A673 (cell line): ENCODE data around the gene PGC. TPM values are rescaled to one million over a fixed set of nuclear protein-coding genes. Genes with fewer than 3 reads are reported as not detected.

Source experiments
- BruUV-seq: library from RNA; stranded (reverse); fragments of 400-500 nt; replicated peaks from 2 replicates; lab custom pipeline; 2021; lab: Mats Ljungman, UMichigan
- CTCF ChIA-PET: fragments of 300-600 bp; sonication (Branson Sonifier 250); formaldehyde crosslinking; loops from one replicate; lab custom pipeline; 2022; ENCODE audit warnings: antibody characterized with exemption; lab: Charles Lee
- POLR2A ChIA-PET: fragments of 300-600 bp; sonication (Branson Sonifier 250); formaldehyde crosslinking; loops from one replicate; lab custom pipeline; 2022; ENCODE audit warnings: antibody characterized with exemption; ENCODE audit not compliant: low non-redundant PET; lab: Charles Lee
- DNase-seq: peaks from one replicate; pipeline ENCODE4 v3.0.0-alpha.2; 2015; ENCODE audit warnings: low spot score
- H3K27ac ChIP-seq: fragments of 200-600 bp; sonication (generic); 2 replicates; pipeline ENCODE4 v1.5.1; 2016; ENCODE audit warnings: mixed run types, low read depth, mild to moderate bottlenecking, mixed read lengths, antibody characterized with exemption, low read length; ENCODE audit not compliant: poor library complexity, severe bottlenecking
- H3K27me3 ChIP-seq: fragments of 200-600 bp; sonication (generic); replicated peaks from 2 replicates; pipeline ENCODE4 v1.6.1; 2017; ENCODE audit warnings: mixed run types, low read depth, mild to moderate bottlenecking, mixed read lengths, antibody characterized with exemption, low read length; ENCODE audit not compliant: insufficient read depth, poor library complexity
- H3K36me3 ChIP-seq: fragments of 200-600 bp; sonication (generic); 2 replicates; pipeline ENCODE4 v1.6.1; 2016; ENCODE audit warnings: mixed run types, mild to moderate bottlenecking, mixed read lengths, antibody characterized with exemption, low read length; ENCODE audit not compliant: insufficient read depth, poor library complexity, severe bottlenecking
- H3K4me1 ChIP-seq: fragments of 200-600 bp; sonication (generic); 2 replicates; pipeline ENCODE4 v1.6.1; 2017; ENCODE audit warnings: mixed run types, mild to moderate bottlenecking, mixed read lengths, antibody characterized with exemption, low read length; ENCODE audit not compliant: insufficient read depth, poor library complexity, severe bottlenecking
- H3K4me3 ChIP-seq: fragments of 200-600 bp; sonication (generic); 2 replicates; pipeline ENCODE4 v1.5.1; 2016; ENCODE audit warnings: low read depth, mixed run types, mild to moderate bottlenecking, mixed read lengths, low read length; ENCODE audit not compliant: poor library complexity, severe bottlenecking
- H3K9me3 ChIP-seq: fragments of 200-600 bp; sonication (generic); 2 replicates; pipeline ENCODE4 v1.6.1; 2016; ENCODE audit warnings: mixed run types, low read depth, mild to moderate bottlenecking, mixed read lengths, antibody characterized with exemption, low read length; ENCODE audit not compliant: poor library complexity, severe bottlenecking
- EZH2 ChIP-seq: fragments of 200-600 bp; sonication (generic); IDR thresholded peaks from 2 replicates; pipeline ENCODE4 v1.6.1; 2017; ENCODE audit warnings: borderline replicate concordance, low read depth, mild to moderate bottlenecking, mixed read lengths, antibody characterized with exemption, low read length; ENCODE audit not compliant: poor library complexity, severe bottlenecking
- intact Hi-C: fragments of 100-400 bp; cut with micrococcal nuclease; formaldehyde crosslinking; loops from one replicate; pipeline ENCODE4 v1.10.0; 2022; ENCODE audit not compliant: unreplicated experiment
- total RNA-seq: library from RNA; stranded (reverse); gene quantifications from 2 replicates; pipeline ENCODE4 v1.2.3, GENCODE V29; 2021
- TF ChIP-seq, protein P1 (sequence below): fragments of 300-800, 200-600 bp; sonication (generic); conservative IDR thresholded peaks from 2 replicates; pipeline ENCODE4 v1.5.1; 2017; ENCODE audit warnings: low read depth, mild to moderate bottlenecking, antibody characterized with exemption, low read length, moderate library complexity, mixed read lengths

PGC gene
- total RNA-seq, 1 experiment from 2014 or later = not detected

DNA sequence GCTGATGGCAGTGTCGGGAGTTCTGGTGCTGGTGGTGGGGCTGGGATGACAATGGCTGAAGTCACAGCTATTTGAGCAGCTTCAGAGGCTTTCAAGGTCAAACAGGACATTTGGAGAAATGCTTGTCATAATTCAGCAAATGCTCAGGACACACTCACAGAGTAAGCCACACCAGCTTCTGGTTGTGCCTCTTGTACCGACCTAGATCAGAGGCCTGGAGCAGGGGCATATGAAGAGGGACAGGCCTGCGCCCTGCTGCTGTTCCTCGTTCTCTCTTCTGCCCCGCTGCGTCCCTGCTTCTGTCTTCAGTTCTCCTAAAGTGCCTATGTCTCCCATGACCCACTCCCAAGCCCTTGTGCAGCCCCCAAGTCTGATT, 893 bp upstream of the PGC start:
- no peak overlapping the region for H3K4me3 ChIP-seq
- BruUV-seq = no TSS peak
- no peaks in the 10 kb centered on the region for H3K4me1 ChIP-seq
- no peaks in the 10 kb centered on the region for H3K27me3 ChIP-seq
- CTCF ChIA-PET = interaction anchor here (1.2 kb wide), 1 partner anchor 14 kb away, joined by 5 read pairs; no protein-coding TSS in a partner anchor
- H3K9me3 ChIP-seq = no peaks in the 10 kb centered on the region
- no peak overlapping the region for H3K27ac ChIP-seq
- no peaks in the 10 kb centered on the region for H3K36me3 ChIP-seq
- TF ChIP-seq, protein P1, sequence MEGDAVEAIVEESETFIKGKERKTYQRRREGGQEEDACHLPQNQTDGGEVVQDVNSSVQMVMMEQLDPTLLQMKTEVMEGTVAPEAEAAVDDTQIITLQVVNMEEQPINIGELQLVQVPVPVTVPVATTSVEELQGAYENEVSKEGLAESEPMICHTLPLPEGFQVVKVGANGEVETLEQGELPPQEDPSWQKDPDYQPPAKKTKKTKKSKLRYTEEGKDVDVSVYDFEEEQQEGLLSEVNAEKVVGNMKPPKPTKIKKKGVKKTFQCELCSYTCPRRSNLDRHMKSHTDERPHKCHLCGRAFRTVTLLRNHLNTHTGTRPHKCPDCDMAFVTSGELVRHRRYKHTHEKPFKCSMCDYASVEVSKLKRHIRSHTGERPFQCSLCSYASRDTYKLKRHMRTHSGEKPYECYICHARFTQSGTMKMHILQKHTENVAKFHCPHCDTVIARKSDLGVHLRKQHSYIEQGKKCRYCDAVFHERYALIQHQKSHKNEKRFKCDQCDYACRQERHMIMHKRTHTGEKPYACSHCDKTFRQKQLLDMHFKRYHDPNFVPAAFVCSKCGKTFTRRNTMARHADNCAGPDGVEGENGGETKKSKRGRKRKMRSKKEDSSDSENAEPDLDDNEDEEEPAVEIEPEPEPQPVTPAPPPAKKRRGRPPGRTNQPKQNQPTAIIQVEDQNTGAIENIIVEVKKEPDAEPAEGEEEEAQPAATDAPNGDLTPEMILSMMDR = no peak
- no peak for TF ChIP-seq EZH2
- intact Hi-C loops = no loop called here
- no peak for DNase-seq
- POLR2A ChIA-PET = no interaction called here

DNA sequence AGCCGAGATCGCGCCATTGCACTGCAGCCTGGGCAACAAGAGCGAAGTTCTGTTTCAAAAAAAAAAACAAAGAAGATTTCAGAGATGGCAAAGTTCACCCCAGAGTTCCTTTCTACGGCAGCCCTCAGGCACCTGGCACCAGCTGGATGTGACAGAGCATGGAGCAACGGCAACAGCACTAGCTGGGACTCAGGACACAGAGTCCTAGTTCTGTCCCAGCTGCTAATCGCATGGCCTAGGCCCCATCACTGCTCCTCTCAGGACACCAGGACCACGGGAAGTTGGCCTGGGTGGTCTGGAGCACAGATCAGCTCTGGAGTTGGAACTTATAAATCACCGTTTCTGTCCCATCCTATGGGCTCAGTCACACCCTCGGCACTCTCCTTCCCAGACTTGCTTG, 1.1 kb downstream of the PGC start:
- H3K36me3 ChIP-seq = no peaks in the 10 kb centered on the region
- ChIA-PET POLR2A (no interaction called here), CTCF (no interaction called here)
- H3K4me1 ChIP-seq = no peaks in the 10 kb centered on the region
- no peak overlapping the region for H3K4me3 ChIP-seq
- intact Hi-C loops = no loop called here
- H3K9me3 ChIP-seq = no peaks in the 10 kb centered on the region
- TF ChIP-seq, protein P1 = no peak
- no peak for TF ChIP-seq EZH2
- no peak overlapping the region for H3K27ac ChIP-seq
- no peaks in the 10 kb centered on the region for H3K27me3 ChIP-seq
- no TSS peak for BruUV-seq
- no peak for DNase-seq

DNA sequence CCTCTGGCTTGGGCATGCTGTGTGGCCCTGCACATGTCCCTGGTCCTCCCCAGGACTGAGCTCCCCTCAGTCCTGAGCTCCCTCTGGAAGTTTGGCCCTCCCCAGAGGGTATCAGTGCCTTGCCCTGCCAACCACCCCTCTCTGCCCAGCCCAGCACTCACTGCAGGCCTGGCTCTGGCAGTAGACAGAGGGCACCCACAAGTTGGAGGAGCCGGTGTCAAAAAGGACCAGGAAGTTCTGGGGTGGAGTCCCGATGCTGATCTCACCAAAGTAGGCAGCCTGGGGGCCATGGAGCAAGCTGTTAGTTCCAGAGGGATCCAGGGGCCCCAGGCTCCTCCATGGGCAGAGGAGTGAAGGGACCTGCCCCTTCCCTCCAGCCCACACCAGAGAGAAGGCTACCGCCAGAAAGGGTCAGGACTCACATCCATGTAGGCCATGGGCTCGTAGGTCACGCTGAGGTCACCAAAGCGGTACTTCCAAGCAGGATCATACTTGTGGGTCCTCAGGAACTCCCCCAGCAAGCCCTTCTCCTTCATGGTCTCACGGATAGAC, 2.9 kb downstream of the PGC start:
- CTCF ChIA-PET = no interaction called here
- no peaks in the 10 kb centered on the region for H3K9me3 ChIP-seq
- intact Hi-C loops = no loop called here
- BruUV-seq = no TSS peak
- H3K4me1 ChIP-seq = no peaks in the 10 kb centered on the region
- TF ChIP-seq EZH2 = no peak
- TF ChIP-seq, protein P1 = no peak
- POLR2A ChIA-PET = interaction anchor here (0.5 kb wide), 1 partner anchor 29 kb away, joined by 3 read pairs; no protein-coding TSS in a partner anchor
- H3K27me3 ChIP-seq = no peaks in the 10 kb centered on the region
- no peak for DNase-seq
- no peak overlapping the region for H3K27ac ChIP-seq
- no peaks in the 10 kb centered on the region for H3K36me3 ChIP-seq
- H3K4me3 ChIP-seq = no peak overlapping the region
